ENCODE results near the gene MCTP1. TPM values are rescaled to one million over a fixed set of nuclear protein-coding genes. Genes with fewer than 3 reads are reported as not detected.

The MCTP1 gene
- total and polyA plus RNA-seq, 2 of the 8 experiments (the other 6 are each of a cell fraction or from before 2014, with no cell fraction given) = 0.56 to 3.4 TPM

DNA sequence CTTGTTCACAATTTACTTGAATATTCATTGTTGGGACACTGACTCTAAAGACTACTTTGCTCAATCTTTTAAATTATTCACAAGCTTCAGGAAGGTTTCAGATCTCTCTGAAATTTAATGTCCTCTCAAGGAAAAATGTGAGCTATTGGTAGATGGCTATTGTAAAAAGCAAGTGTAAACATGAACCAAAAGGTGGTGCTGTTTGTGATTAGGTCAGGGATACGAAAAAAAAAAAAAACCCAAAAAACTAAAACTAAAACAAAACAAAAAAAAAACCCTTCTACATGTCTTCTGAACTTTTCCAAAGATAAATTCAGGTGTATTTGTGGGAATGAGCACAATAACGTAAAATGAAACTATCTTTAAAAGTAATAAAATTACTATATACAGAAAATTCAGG lies 472.7 kb downstream of the MCTP1 start:
- TF ChIP-seq SP4 (IDR thresholded peaks at IDR 0.05; ENCODE audit: low read length) (no peak), CTCF (IDR thresholded peaks at IDR 0.05; ENCODE audit: control extremely low read depth in 1 of 3, insufficient read depth in 1 of 3, low read depth in 1 of 3, low read length in 3 of 3) (peak in 1 of 3 experiments; percentile 28; a peak in 2 of 4 replicates)
- Histone ChIP-seq H3K9me3 (ENCODE audit: insufficient read depth in 2 of 2, low read depth in 1 of 2, low read length in 1 of 2) (no peaks in the 10 kb centered on the region), H2BK120ac (replicated peaks; ENCODE audit: low read depth, low read length) (no peak overlapping the region), H3K79me1 (ENCODE audit: low read depth, low read length) (no peaks in the 10 kb centered on the region), H4K8ac (ENCODE audit: extremely low read depth, insufficient read depth, low read length) (no peak overlapping the region), H3K4me1 (replicated peaks in 1 of 4; ENCODE audit: control insufficient read depth in 3 of 4, insufficient read depth in 4 of 4, low read length in 3 of 4) (no peaks in the 10 kb centered on the region), H2BK5ac (ENCODE audit: low read depth, low read length) (no peak overlapping the region), H3K27me3 (replicated peaks in 1 of 4; ENCODE audit: control insufficient read depth in 3 of 4, extremely low read depth in 1 of 4, insufficient read depth in 3 of 4, low read length in 3 of 4) (no peaks in the 10 kb centered on the region), H3K4me2 (ENCODE audit: insufficient read depth in 1 of 2, low read depth in 2 of 2, low read length in 2 of 2) (no peak overlapping the region), H3K36me3 (ENCODE audit: control insufficient read depth in 2 of 4, insufficient read depth in 4 of 4, low read length in 3 of 4) (no peaks in the 10 kb centered on the region), H3K23me2 (ENCODE audit: low read depth, low read length) (no peaks in the 10 kb centered on the region), H2BK15ac (ENCODE audit: low read length) (no peak overlapping the region), H4K5ac (ENCODE audit: insufficient read length, low read depth, low read length) (no peak overlapping the region), H3K27ac (ENCODE audit: low read depth, low read length) (no peak overlapping the region), H3K9ac (replicated peaks in 1 of 4; ENCODE audit: extremely low read depth in 1 of 4, low read depth in 3 of 4, low read length in 3 of 4) (no peak overlapping the region), H4K20me1 (replicated peaks in 1 of 2; ENCODE audit: control insufficient read depth in 1 of 2, insufficient read depth in 2 of 2, low read length in 2 of 2) (no peaks in the 10 kb centered on the region), H2AFZ (ENCODE audit: low read length) (no peak overlapping the region), H2BK12ac (ENCODE audit: low read depth, low read length) (no peak overlapping the region), H2AK5ac (ENCODE audit: low read depth, low read length) (no peak overlapping the region), H3K14ac (ENCODE audit: insufficient read length) (no peak overlapping the region), H3K79me2 (ENCODE audit: control insufficient read depth in 1 of 2, insufficient read depth in 2 of 2, low read length in 2 of 2) (no peaks in the 10 kb centered on the region), H3K4ac (replicated peaks; ENCODE audit: insufficient read length, low read depth, low read length) (no peak overlapping the region), H3K56ac (replicated peaks; ENCODE audit: insufficient read length, low read depth, low read length) (no peak overlapping the region), H4K91ac (replicated peaks; ENCODE audit: insufficient read length, low read length) (no peak overlapping the region), H3K23ac (ENCODE audit: insufficient read length) (no peak overlapping the region), H3K18ac (ENCODE audit: extremely low read depth, low read length) (no peak overlapping the region), H2BK20ac (ENCODE audit: low read length) (no peak overlapping the region), H3K4me3 (ENCODE audit: extremely low read depth in 1 of 4, insufficient read depth in 2 of 4, low read depth in 3 of 4, low read length in 4 of 4) (no peak overlapping the region)
- peak; percentile 76 for FAIRE-seq
- WGBS, 2 experiments (ENCODE audit: extremely low coverage in 1 of 2, insufficient coverage in 1 of 2, insufficient read length in 1 of 2, insufficient replicate concordance in 2 of 2, low coverage in 1 of 2, low lambda C conversion rate in 2 of 2, missing lambda C conversion rate in 1 of 2) = 78% methylated on average over 2 of the region's 2 CpGs; no CpG with 5 or more reads in 1 of the 2 experiments
- POLR2A ChIA-PET (ENCODE audit: partially characterized antibody) = no interaction called here
- no peak for DNase-seq (ENCODE audit: low read depth in 1 of 2, low spot score in 2 of 2)
- CTCF ChIA-PET (ENCODE audit: partially characterized antibody) = interaction anchor here (0.5 to 5.7 kb wide), 9 partner anchors 9 to 219 kb away, joined by 3 to 47 read pairs (median 7); no protein-coding TSS in a partner anchor

Measured in H1 (cell line).